ENCODE measurements around the gene KCNK18.
A peak's percentile ranks its signal among the peaks of the same experiment; 100 is the strongest.
"Not testable (repeated sequence)": the region's sequence is repeated elsewhere in the genome, so short reads cannot be mapped to it uniquely, and the experiment has no call there.

KCNK18 gene

GRCh38 chr10:117174439-117175214, 22.7 kb upstream of the KCNK18 start:
- peak; percentile 14 for DNase-seq

DNA sequence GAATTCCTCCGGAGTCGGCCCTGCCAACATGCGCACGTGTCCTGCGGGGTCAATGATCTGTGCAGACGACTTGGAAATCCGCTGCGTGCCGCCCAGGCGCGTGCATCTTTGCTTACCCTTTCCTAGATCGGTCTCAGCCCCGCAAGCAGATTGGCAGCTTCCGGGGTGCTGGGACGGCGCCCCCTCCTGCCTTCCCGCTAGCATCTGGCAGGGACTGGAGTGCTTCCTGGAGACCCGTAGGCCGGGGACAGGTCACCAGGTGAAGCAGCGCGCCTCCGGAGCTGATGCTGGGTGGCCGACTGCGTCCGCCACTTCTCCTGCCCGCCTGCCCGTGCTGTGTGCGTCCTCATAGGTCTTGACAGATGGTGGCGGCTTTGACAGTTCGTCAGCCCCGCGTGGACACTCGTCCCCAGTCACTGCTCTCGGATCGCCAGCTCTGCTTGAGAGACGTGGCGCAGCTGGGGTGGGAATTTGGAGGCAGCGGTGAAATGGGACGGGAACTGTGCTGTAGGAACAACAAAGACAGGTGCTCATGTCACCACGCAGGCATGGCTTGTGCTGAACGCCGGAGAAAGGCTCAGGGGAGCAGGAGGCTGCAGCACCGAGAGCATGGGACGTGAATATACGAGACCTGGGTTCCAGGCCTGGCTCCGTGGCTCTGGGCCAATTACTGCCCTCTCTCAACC, 21.9 kb upstream of the KCNK18 start:
- DNase-seq, result no peak

DNA sequence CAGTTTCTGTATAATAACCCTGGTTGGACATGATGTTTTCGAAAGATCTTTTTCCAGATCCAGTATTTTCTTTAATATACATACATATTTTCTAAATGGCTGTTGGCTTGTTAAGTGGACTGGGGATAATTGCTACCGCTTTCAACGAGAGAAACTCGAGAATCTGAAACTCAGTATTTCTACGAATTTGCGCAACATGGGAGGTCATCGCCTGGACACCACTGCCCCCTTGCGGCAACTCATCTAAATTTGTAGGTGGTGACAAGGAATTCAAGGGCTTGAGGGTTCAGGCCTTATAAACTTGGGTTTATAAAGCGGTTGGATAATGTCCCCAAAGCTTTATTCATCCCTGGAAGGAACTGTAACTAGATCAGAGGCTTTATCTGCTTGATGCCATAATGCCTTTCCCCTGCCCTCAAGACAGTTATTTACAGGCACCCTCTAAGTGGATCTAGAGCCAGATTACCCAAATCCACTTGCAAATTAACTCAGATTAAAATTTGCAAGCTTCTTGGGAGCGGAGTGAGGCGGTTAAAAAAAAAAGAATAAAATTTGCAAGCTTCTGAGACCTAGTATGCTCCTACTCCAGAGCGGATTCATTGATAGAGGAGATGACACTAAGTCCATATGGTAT, 21.3 kb upstream of the KCNK18 start:
- DNase-seq, result peak; percentile 40

- DNase-seq, result no peak
Measured at GRCh38 chr10:117178190-117178589, 19.1 kb upstream of the KCNK18 start.

GRCh38 chr10:117184296-117184695, 13.0 kb upstream of the KCNK18 start:
- DNase-seq, result no peak

- DNase-seq, result no peak
Measured at GRCh38 chr10:117184821-117185220, 12.5 kb upstream of the KCNK18 start.

DNA sequence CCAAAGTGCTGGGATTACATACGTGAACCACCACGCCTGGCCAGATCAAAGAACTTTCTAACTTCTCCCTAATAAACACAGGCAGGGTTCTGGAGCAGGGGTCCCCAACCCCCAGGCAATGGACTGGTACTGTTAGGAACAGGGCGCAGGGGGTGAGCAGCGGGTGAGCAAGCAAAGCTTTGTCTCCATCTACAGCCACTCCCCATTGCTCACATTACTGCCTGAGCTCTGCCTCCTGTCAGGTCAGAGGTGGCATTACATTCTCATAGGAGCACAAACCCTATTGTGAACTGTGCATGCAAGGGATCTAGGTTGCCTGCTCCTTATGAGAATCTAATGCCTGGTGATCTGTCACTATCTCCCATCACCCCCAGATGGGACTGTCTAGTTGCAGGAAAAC, 11.5 kb upstream of the KCNK18 start:
- not testable (repeated sequence) for DNase-seq

DNA sequence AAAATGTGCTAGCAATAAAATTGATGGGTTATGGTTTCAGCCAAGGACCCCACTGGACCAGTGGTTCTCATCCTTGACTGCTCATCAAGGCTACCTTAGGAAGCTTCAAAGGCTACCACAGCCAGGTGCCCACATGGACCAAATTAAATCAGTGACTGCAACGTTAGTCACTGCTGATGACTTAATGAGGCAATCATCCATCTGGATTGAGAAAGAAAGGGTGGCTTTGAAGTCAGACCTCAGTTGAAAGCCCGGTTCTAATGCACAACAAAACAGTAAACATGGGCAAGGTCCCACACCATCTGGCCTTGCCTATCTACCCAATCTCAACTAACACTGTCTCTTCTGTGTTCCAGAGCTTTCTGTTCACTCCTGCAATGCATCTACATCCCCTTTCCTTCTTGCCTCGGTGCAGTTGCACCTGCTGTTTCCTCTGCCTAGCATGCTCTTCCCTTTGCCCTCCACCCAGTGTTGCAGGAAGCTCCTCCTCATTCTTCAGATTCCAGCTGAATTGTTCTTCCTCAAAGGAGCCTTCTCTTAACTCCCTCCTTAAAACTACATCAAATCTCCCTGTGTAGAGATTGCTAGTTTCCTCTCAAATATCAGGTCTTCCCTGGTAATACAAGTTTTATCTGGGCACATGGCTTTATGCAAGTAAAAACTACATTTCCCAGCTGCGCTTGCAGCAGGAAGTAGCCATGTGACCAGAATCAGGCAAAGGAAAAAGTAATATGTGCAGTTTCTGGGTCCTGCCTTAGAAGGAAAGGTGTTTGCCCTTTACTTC, 10.3 kb upstream of the KCNK18 start:
- no peak for DNase-seq

DNA sequence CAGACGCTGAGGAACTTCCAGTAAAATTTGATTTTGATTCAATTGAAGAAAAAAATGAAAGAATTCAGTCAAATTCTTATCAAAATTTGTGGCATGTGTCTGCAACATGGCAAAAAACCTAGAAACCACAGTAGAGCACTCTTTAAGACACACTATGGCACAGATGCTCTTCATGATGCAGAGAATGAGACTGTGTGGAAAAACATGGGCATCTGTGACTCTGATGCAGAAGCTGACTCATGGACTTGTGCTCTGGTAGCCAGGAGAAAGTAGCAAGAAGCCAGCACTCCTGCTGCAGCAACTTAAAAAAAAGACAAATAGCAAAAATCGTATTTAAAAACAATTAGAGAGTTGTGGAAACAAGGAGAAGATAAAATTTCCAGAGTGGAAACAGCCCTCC, 8.9 kb upstream of the KCNK18 start:
- DNase-seq, result no peak

DNA sequence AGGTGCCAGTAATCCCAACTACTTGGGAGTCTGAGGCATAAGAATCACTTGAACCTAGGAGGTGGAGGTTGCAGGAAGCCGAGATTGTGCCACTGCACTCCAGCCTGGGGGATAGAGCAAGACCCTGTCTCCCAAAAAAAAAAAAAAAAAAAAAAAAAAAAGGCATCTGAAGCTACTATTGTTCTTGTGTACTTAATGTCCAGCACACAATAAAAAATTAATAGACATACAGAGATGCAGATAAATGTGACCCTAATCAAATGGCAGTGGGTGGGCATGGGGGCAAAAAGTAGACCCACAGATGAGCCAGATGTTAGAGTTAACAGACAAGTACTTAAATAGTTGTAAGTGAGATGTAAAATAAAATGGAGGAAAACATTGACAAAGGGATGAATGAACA, 7.7 kb upstream of the KCNK18 start:
- DNase-seq, result no peak

DNA sequence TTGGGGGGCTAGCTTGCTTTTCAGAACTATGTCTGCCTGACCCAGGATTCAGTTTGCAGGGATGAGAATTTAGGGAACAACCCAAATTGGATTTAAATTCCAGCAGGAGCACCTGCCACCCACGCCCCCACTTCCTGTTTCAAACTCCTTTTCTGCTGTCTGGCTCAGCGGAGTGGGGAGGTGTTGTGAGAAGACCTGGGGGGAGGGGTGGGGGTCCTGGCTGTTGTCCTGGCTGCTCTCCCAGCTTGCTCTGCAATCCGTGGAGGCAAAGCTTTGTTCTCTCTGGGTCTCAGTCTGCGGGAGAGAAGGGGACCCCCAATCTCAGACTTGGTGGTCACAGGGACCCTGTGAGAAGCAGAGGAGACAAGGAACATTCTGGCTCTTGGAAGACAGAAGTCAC, 799 bp downstream of the KCNK18 start:
- DNase-seq, result no peak

GRCh38 chr10:117201826-117202225, 4.5 kb downstream of the KCNK18 start:
- no peak for DNase-seq

GRCh38 chr10:117204316-117204715, 7.0 kb downstream of the KCNK18 start:
- no peak for DNase-seq

GRCh38 chr10:117212176-117212575, 14.9 kb downstream of the KCNK18 start:
- DNase-seq, result no peak

DNA sequence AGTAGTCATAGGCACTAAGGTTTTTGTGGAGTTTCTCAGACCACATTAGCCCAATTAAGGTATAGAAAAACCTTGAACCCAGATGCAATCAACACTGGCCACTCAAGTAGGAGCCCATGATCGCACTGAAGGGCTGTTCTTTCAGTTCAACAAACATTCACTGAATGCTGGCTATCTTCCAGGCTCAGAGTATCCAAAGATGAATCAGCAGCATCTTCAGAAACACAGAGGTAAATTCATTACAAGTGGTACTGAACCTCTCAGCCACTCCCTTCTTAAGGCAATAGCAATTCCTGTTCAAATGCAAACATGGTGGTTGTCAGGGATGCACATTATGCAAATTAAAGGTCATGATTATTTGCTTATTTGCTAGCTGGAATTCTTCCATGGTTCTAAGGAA, 17.1 kb downstream of the KCNK18 start:
- DNase-seq, result no peak

DNA sequence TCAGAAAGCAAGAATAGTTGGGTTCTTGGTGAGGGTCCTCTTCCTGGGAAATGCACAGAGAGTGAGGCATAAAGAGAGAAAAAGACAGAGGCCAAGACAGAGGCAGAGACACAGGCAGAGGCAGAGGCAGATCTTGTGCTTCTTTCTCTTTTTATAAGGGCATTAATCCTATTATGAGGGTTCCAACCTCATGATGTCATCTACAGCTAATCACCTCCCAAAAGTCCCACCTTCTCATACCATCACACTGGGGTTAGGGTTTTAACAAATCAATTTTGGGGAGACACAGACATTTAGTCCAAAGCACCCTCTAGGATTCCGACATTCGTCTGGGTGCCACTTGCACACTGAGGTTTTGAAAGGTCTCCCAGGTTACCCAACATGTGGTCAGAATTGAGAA, 17.8 kb downstream of the KCNK18 start:
- DNase-seq, result no peak

GRCh38 chr10:117216028-117216427, 18.7 kb downstream of the KCNK18 start:
- DNase-seq, result no peak

- peak; percentile 62 for DNase-seq
Measured at GRCh38 chr10:117216611-117217195, 19.4 kb downstream of the KCNK18 start.

DNA sequence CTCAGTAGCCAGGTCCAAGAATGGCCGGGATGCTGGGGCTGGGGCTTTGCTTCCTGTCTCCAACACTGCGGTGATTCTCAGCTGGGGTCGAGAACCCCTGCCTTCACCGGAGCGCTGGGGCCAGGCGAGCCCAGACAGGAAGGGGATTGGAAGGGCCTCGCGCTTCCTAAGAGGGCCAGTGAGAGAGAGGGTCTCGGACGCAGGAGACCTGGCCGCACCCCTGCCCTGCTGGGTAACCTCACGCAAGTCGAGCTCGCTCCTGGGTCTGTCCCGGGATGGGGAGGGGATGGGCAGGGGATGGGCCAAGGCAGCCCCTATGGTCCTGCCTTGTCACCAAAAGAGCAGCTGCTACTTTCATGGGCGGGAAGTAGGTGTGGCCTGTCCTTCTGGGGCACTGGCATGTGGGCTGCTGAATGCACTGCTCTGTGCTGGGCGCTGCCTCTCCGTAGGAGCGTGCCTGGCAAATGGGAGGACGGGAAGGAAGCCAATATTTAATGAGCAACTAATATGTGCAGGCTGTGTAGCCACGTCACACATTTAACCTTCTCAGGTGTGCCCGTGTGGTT, 20.0 kb downstream of the KCNK18 start:
- DNase-seq, result no peak

DNA sequence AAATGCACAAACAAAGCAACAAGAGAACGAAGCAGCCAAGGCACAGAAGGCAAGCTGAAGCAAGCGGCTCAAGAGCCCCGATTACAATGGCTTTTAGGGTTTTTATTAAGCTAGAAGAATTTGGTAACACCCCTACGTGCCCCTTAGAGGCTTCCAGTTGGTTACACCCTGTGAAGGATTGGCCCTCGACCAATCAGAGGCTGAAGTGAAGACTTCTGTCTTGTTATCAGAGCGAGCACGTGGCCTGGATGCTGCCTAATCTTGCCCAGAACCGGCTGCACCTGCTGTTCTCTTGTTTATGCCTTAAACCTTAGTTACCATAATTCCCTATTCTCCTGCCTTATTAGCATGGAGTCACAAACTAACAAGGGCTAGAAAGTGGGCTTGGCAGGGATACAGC, 21.4 kb downstream of the KCNK18 start:
- no peak for DNase-seq

DNA sequence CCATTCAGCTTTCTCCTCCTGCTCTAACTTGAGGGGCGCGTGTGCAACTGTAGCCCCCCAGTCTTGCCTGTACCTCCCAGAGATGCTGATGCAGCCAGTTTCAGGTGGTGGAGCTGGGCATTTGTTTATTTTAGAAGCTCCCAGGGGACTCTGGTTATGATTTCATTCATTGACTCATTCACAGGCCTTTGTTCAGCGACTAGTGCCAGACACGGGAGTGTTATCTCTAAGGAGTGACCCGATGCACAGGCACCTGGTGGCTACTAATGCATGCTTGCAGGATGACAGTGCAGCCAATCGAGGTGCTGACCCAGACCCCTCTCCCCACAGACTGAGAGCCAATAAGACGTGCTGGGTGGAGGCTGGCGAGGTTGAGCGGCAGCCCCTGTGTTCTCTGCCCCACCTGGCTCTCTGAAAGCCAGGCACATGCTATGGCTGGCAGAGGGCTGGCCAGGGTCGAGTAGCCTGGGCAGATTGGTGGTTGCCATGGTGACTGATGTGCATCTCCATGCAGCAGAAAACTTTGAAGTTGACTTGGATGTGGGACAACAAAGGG, 23.9 kb downstream of the KCNK18 start:
- DNase-seq, result no peak

DNA sequence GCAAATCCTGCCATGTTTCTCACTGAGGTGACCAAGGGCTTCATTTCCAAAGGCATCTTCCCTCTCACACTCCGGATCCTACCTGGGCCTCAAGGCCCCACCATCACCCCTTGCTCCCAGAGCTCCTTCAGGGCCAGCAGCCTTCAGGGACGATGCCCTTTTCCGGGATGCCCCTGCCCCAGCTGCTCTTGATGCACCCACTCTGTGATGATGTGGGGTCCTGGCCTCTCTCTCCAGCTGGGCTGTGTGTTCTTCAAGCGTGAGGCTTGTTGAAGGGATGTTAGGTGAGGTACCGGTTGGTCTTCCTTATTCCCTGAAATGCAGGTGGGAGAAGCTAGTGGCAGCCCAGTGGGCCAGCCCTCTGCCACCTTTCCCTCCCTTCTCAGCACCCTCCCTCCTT, 25.3 kb downstream of the KCNK18 start:
- no peak for DNase-seq
